T-helper 1 cell treated with Interleukin-12 subunit alpha and Interleukin-12 subunit beta and Interleukin-4 antibody, amounts not matched to agents 30 μg/mL and 1 μg/mL, for 36 hours (primary cell): Measurements from ENCODE around the gene STPG3.

Source experiments
- H3K27ac Mint-ChIP-seq: one replicate; pipeline ENCODE4 v1.8.0; 2021; ENCODE audit warnings: mild to moderate bottlenecking, mixed read lengths
- H3K27me3 Mint-ChIP-seq: one replicate; pipeline ENCODE4 v1.8.0; 2021; ENCODE audit warnings: low read depth, mixed read lengths
- H3K36me3 Mint-ChIP-seq: one replicate; pipeline ENCODE4 v1.8.0; 2021; ENCODE audit warnings: low read depth, mixed read lengths
- H3K4me1 Mint-ChIP-seq: one replicate; pipeline ENCODE4 v1.8.0; 2021; ENCODE audit warnings: low read depth, mixed read lengths
- H3K4me3 Mint-ChIP-seq: one replicate; pipeline ENCODE4 v1.8.0; 2021; ENCODE audit warnings: mild to moderate bottlenecking, moderate library complexity, mixed read lengths
- H3K9me3 Mint-ChIP-seq: one replicate; pipeline ENCODE4 v1.8.0; 2021; ENCODE audit warnings: mixed read lengths

STPG3 gene

GRCh38 chr9:137243626-137244485, 7.2 kb upstream of the STPG3 start:
- no peaks in the 10 kb centered on the region for H3K27me3 Mint-ChIP-seq
- peak overlapping the region; percentile 59 for H3K4me3 Mint-ChIP-seq
- H3K4me1 Mint-ChIP-seq, result peaks cover 23% of the 10 kb centered on the region
- H3K36me3 Mint-ChIP-seq, result peaks cover 24% of the 10 kb centered on the region
- H3K27ac Mint-ChIP-seq, result peak overlapping the region; percentile 52
- no peaks in the 10 kb centered on the region for H3K9me3 Mint-ChIP-seq

- Mint-ChIP-seq H3K4me3 (no peak overlapping the region), H3K27me3 (no peaks in the 10 kb centered on the region), H3K9me3 (no peaks in the 10 kb centered on the region), H3K27ac (peak overlapping the region; percentile 52), H3K36me3 (peaks cover 24% of the 10 kb centered on the region), H3K4me1 (peaks cover 20% of the 10 kb centered on the region)
Measured at GRCh38 chr9:137244486-137245449, 6.3 kb upstream of the STPG3 start.

- Mint-ChIP-seq H3K27me3 (no peaks in the 10 kb centered on the region), H3K36me3 (peaks cover 24% of the 10 kb centered on the region), H3K9me3 (no peaks in the 10 kb centered on the region), H3K4me1 (peaks cover 20% of the 10 kb centered on the region), H3K4me3 (no peak overlapping the region), H3K27ac (no peak overlapping the region)
Measured at GRCh38 chr9:137245450-137246421, 5.3 kb upstream of the STPG3 start.

GRCh38 chr9:137247135-137247915, 3.8 kb upstream of the STPG3 start:
- H3K4me1 Mint-ChIP-seq, result peaks cover 19% of the 10 kb centered on the region
- peaks cover 18% of the 10 kb centered on the region for H3K36me3 Mint-ChIP-seq
- H3K4me3 Mint-ChIP-seq, result no peak overlapping the region
- no peaks in the 10 kb centered on the region for H3K27me3 Mint-ChIP-seq
- no peak overlapping the region for H3K27ac Mint-ChIP-seq
- H3K9me3 Mint-ChIP-seq, result no peaks in the 10 kb centered on the region

- H3K9me3 Mint-ChIP-seq, result no peaks in the 10 kb centered on the region
- H3K4me1 Mint-ChIP-seq, result peaks cover 13% of the 10 kb centered on the region
- peaks cover 12% of the 10 kb centered on the region for H3K36me3 Mint-ChIP-seq
- H3K27ac Mint-ChIP-seq, result no peak overlapping the region
- H3K4me3 Mint-ChIP-seq, result no peak overlapping the region
- no peaks in the 10 kb centered on the region for H3K27me3 Mint-ChIP-seq
Measured at GRCh38 chr9:137247916-137248175, 3.2 kb upstream of the STPG3 start.

GRCh38 chr9:137250329-137251193, 525 bp upstream of the STPG3 start:
- H3K27me3 Mint-ChIP-seq, result no peaks in the 10 kb centered on the region
- H3K9me3 Mint-ChIP-seq, result no peaks in the 10 kb centered on the region
- no peak overlapping the region for H3K4me3 Mint-ChIP-seq
- peaks cover 5% of the 10 kb centered on the region for H3K4me1 Mint-ChIP-seq
- no peaks in the 10 kb centered on the region for H3K36me3 Mint-ChIP-seq
- no peak overlapping the region for H3K27ac Mint-ChIP-seq

GRCh38 chr9:137251490-137252268, 593 bp downstream of the STPG3 start:
- Mint-ChIP-seq H3K4me3 (no peak overlapping the region), H3K27me3 (no peaks in the 10 kb centered on the region), H3K27ac (no peak overlapping the region), H3K9me3 (no peaks in the 10 kb centered on the region), H3K4me1 (peaks cover 9% of the 10 kb centered on the region), H3K36me3 (no peaks in the 10 kb centered on the region)

- Mint-ChIP-seq H3K36me3 (no peaks in the 10 kb centered on the region), H3K9me3 (no peaks in the 10 kb centered on the region), H3K27me3 (no peaks in the 10 kb centered on the region), H3K4me3 (no peak overlapping the region), H3K4me1 (peaks cover 10% of the 10 kb centered on the region), H3K27ac (no peak overlapping the region)
Measured at GRCh38 chr9:137252555-137253506, 1.7 kb downstream of the STPG3 start.

GRCh38 chr9:137253717-137254623, 2.9 kb downstream of the STPG3 start:
- Mint-ChIP-seq H3K27ac (peak overlapping the region; percentile 80), H3K4me3 (peak overlapping the region; percentile 89), H3K4me1 (peaks cover 10% of the 10 kb centered on the region), H3K27me3 (no peaks in the 10 kb centered on the region), H3K9me3 (no peaks in the 10 kb centered on the region), H3K36me3 (no peaks in the 10 kb centered on the region)

GRCh38 chr9:137254624-137255447, 3.8 kb downstream of the STPG3 start, which contains the start of gene NELFB:
TSS of gene NELFB (plus strand) at chr9:137255327.
- Mint-ChIP-seq H3K9me3 (no peaks in the 10 kb centered on the region), H3K27me3 (no peaks in the 10 kb centered on the region), H3K4me3 (peak within 1 kb of the TSS; percentile 89), H3K36me3 (no peaks in the 10 kb centered on the region), H3K27ac (peak within 1 kb of the TSS; percentile 83), H3K4me1 (peaks cover 10% of the 10 kb centered on the region)
